ENCODE results near the gene AFF4. TPM values are rescaled to one million over a fixed set of nuclear protein-coding genes. Genes with fewer than 3 reads are reported as not detected.
"Not testable (repeated sequence)": the region's sequence is repeated elsewhere in the genome, so short reads cannot be mapped to it uniquely, and the experiment has no call there.

Gene AFF4
- polyA plus RNA-seq, 3 donors = 56.9 to 63.9 (median 61.0) TPM

- DNase-seq (ENCODE audit: low read depth in 3 of 3, low spot score in 2 of 3) = no peak
Observed at GRCh38 chr5:132859889-132860437, 103.5 kb downstream of the AFF4 start.

GRCh38 chr5:132856011-132856410, 107.4 kb downstream of the AFF4 start:
- DNase-seq (ENCODE audit: low read depth in 3 of 3, low spot score in 2 of 3) = no peak

GRCh38 chr5:132854992-132855391, 108.4 kb downstream of the AFF4 start:
- not testable (repeated sequence) for DNase-seq (ENCODE audit: low read depth in 3 of 3, low spot score in 2 of 3)

- DNase-seq (ENCODE audit: low read depth in 3 of 3, low spot score in 2 of 3) = no peak
Observed at GRCh38 chr5:132854301-132854700, 109.1 kb downstream of the AFF4 start.

- no peak for DNase-seq (ENCODE audit: low read depth in 3 of 3, low spot score in 2 of 3)
Observed at GRCh38 chr5:132853790-132854189, 109.6 kb downstream of the AFF4 start.

- DNase-seq (ENCODE audit: low read depth in 3 of 3, low spot score in 2 of 3) = no peak
Observed at GRCh38 chr5:132853323-132853722, 110.1 kb downstream of the AFF4 start.

- DNase-seq (ENCODE audit: low read depth in 3 of 3, low spot score in 2 of 3) = no peak
Observed at GRCh38 chr5:132850066-132850465, 113.4 kb downstream of the AFF4 start.

- no peak for DNase-seq (ENCODE audit: low read depth in 3 of 3, low spot score in 2 of 3)
Observed at GRCh38 chr5:132849347-132849746, 114.1 kb downstream of the AFF4 start.

GRCh38 chr5:132848270-132848669, 115.2 kb downstream of the AFF4 start:
- DNase-seq (ENCODE audit: low read depth in 3 of 3, low spot score in 2 of 3) = no peak

- DNase-seq (ENCODE audit: low read depth in 3 of 3, low spot score in 2 of 3) = no peak
Observed at GRCh38 chr5:132841305-132841704, 122.1 kb downstream of the AFF4 start.

- DNase-seq (ENCODE audit: low read depth in 3 of 3, low spot score in 2 of 3) = no peak
Observed at GRCh38 chr5:132840896-132841295, 122.5 kb downstream of the AFF4 start.

GRCh38 chr5:132840313-132840712, 123.1 kb downstream of the AFF4 start:
- no peak for DNase-seq (ENCODE audit: low read depth in 3 of 3, low spot score in 2 of 3)

GRCh38 chr5:132839426-132840301, 123.8 kb downstream of the AFF4 start:
- no peak for DNase-seq (ENCODE audit: low read depth in 3 of 3, low spot score in 2 of 3)

- no peak for DNase-seq (ENCODE audit: low read depth in 3 of 3, low spot score in 2 of 3)
Observed at GRCh38 chr5:132838516-132839282, 124.7 kb downstream of the AFF4 start.

GRCh38 chr5:132837868-132838267, 125.6 kb downstream of the AFF4 start:
- no peak for DNase-seq (ENCODE audit: low read depth in 3 of 3, low spot score in 2 of 3)

GRCh38 chr5:132836852-132837251, 126.6 kb downstream of the AFF4 start:
- no peak for DNase-seq (ENCODE audit: low read depth in 3 of 3, low spot score in 2 of 3)

- DNase-seq (ENCODE audit: low read depth in 3 of 3, low spot score in 2 of 3) = no peak
Observed at GRCh38 chr5:132834057-132834456, 129.4 kb downstream of the AFF4 start.

GRCh38 chr5:132832612-132833011, 130.8 kb downstream of the AFF4 start:
- no peak for DNase-seq (ENCODE audit: low read depth in 3 of 3, low spot score in 2 of 3)

GRCh38 chr5:132831095-132831860, 132.2 kb downstream of the AFF4 start:
- no peak for DNase-seq (ENCODE audit: low read depth in 3 of 3, low spot score in 2 of 3)

- DNase-seq (ENCODE audit: low read depth in 3 of 3, low spot score in 2 of 3) = no peak
Observed at GRCh38 chr5:132830436-132831094, 132.9 kb downstream of the AFF4 start, which contains the start of gene SHROOM1. SHROOM1 (minus strand) TSS chr5:132830647; CDS start chr5:132826140, 4,507 bp downstream.

Data from right renal cortex interstitium (tissue), 3 donors.